ENCODE data around the gene SKIC2. TPM values are rescaled to one million over a fixed set of nuclear protein-coding genes. Genes with fewer than 3 reads are reported as not detected.

The SKIC2 gene
- total and polyA plus RNA-seq, 2 experiments from 2014 or later: 46.9 to 54.9 TPM

- peak; percentile 16 for DNase-seq
- Histone ChIP-seq H4K20me1 (ENCODE audit: insufficient read depth) (no peaks in the 10 kb centered on the region), H3K9me2 (ENCODE audit: insufficient read depth) (no peaks in the 10 kb centered on the region), H3K9ac (peak overlapping the region; percentile 99), H3K79me2 (ENCODE audit: insufficient read depth) (peaks cover 57% of the 10 kb centered on the region), H3K27ac (peak overlapping the region; percentile 96), H3K4me2 (ENCODE audit: unreplicated experiment) (peak overlapping the region; percentile 94), H3F3A (ENCODE audit: insufficient read depth) (peaks cover 23% of the 10 kb centered on the region), H3K4me1 (ENCODE audit: insufficient read depth) (peaks cover 13% of the 10 kb centered on the region), H3K36me3 (ENCODE audit: low read depth) (peaks cover 11% of the 10 kb centered on the region; the same call in 1 of the 2 replicates), H2AFZ (no peak overlapping the region), H3K27me3 (replicated peaks; ENCODE audit: insufficient read depth) (no peaks in the 10 kb centered on the region), H3K9me3 (ENCODE audit: low read depth) (no peaks in the 10 kb centered on the region), H3K4me3 (peak overlapping the region; percentile 90)
- in situ Hi-C loops (cut with MboI): no loop called here
- no peak for TF ChIP-seq EZH2phosphoT487 (IDR thresholded peaks at IDR 0.05; ENCODE audit: insufficient read depth, low read depth)
- no peak for TF ChIP-seq EZH2 (IDR thresholded peaks at IDR 0.05; ENCODE audit: insufficient read depth, poor library complexity, severe bottlenecking)
- 52 to 61% methylated on average over 18 of the region's 18 CpGs for WGBS, 2 experiments (ENCODE audit: low coverage in 1 of 2, low lambda C conversion rate in 2 of 2, missing lambda C conversion rate in 2 of 2)
Measured at GRCh38 chr6:31970604-31971271, 11.8 kb downstream of the SKIC2 start.

- Histone ChIP-seq H4K20me1 (ENCODE audit: insufficient read depth) (no peaks in the 10 kb centered on the region), H3K27me3 (replicated peaks; ENCODE audit: insufficient read depth) (no peaks in the 10 kb centered on the region), H3K27ac (peak overlapping the region; percentile 96), H3F3A (ENCODE audit: insufficient read depth) (peaks cover 23% of the 10 kb centered on the region), H3K9me2 (ENCODE audit: insufficient read depth) (no peaks in the 10 kb centered on the region), H3K4me2 (ENCODE audit: unreplicated experiment) (peak overlapping the region; percentile 94), H2AFZ (peak overlapping the region; percentile 60), H3K9me3 (ENCODE audit: low read depth) (no peaks in the 10 kb centered on the region), H3K79me2 (ENCODE audit: insufficient read depth) (peaks cover 57% of the 10 kb centered on the region), H3K4me1 (ENCODE audit: insufficient read depth) (peaks cover 13% of the 10 kb centered on the region), H3K4me3 (peak overlapping the region; percentile 90), H3K36me3 (ENCODE audit: low read depth) (peaks cover 9% of the 10 kb centered on the region; the same call in 1 of the 2 replicates), H3K9ac (peak overlapping the region; percentile 99)
- no peak for DNase-seq
- 14 to 17% methylated on average over 29 of the region's 29 CpGs for WGBS, 2 experiments (ENCODE audit: low coverage in 1 of 2, low lambda C conversion rate in 2 of 2, missing lambda C conversion rate in 2 of 2)
- no peak for TF ChIP-seq EZH2 (IDR thresholded peaks at IDR 0.05; ENCODE audit: insufficient read depth, poor library complexity, severe bottlenecking)
- no peak for TF ChIP-seq EZH2phosphoT487 (IDR thresholded peaks at IDR 0.05; ENCODE audit: insufficient read depth, low read depth)
- in situ Hi-C loops (cut with MboI): no loop called here
Measured at GRCh38 chr6:31971279-31971992, 12.5 kb downstream of the SKIC2 start.

GRCh38 chr6:31971993-31972708 lies 13.2 kb downstream of the SKIC2 start, which contains the start of gene DXO:
DXO (minus strand) TSS chr6:31972138; CDS start chr6:31971675, 463 bp downstream.
- WGBS, 2 experiments (ENCODE audit: low coverage in 1 of 2, low lambda C conversion rate in 2 of 2, missing lambda C conversion rate in 2 of 2): 1 to 2% methylated on average over 39 to 58 of the region's 62 CpGs
- in situ Hi-C loops (cut with MboI): no loop called here

More at GRCh38 chr6:31971993-31972708, 13.2 kb downstream of the SKIC2 start, which contains the start of gene DXO:
- Histone ChIP-seq H3K36me3 (ENCODE audit: low read depth) (peaks cover 5% of the 10 kb centered on the region; the same call in 1 of the 2 replicates), H3F3A (ENCODE audit: insufficient read depth) (peaks cover 23% of the 10 kb centered on the region), H3K4me3 (peak within 1 kb of the TSS; percentile 90), H3K27me3 (replicated peaks; ENCODE audit: insufficient read depth) (no peaks in the 10 kb centered on the region), H3K4me1 (ENCODE audit: insufficient read depth) (peaks cover 13% of the 10 kb centered on the region), H4K20me1 (ENCODE audit: insufficient read depth) (no peaks in the 10 kb centered on the region), H3K79me2 (ENCODE audit: insufficient read depth) (peaks cover 56% of the 10 kb centered on the region), H3K9ac (peak within 1 kb of the TSS; percentile 99), H3K9me3 (ENCODE audit: low read depth) (no peaks in the 10 kb centered on the region), H2AFZ (peak within 1 kb of the TSS; percentile 60), H3K4me2 (ENCODE audit: unreplicated experiment) (peak within 1 kb of the TSS; percentile 98), H3K9me2 (ENCODE audit: insufficient read depth) (no peaks in the 10 kb centered on the region), H3K27ac (peak within 1 kb of the TSS; percentile 96)
- TF ChIP-seq EZH2 (IDR thresholded peaks at IDR 0.05; ENCODE audit: insufficient read depth, poor library complexity, severe bottlenecking): no peak
- no peak for TF ChIP-seq EZH2phosphoT487 (IDR thresholded peaks at IDR 0.05; ENCODE audit: insufficient read depth, low read depth)
- peak; percentile 100 for DNase-seq

Data from GM23248 (cell line).